ENCODE data around the gene CDH8. TPM values are rescaled to one million over a fixed set of nuclear protein-coding genes. Genes with fewer than 3 reads are reported as not detected.

The CDH8 gene
- total RNA-seq, 4 donors from 2014 or later = not detected

DNA sequence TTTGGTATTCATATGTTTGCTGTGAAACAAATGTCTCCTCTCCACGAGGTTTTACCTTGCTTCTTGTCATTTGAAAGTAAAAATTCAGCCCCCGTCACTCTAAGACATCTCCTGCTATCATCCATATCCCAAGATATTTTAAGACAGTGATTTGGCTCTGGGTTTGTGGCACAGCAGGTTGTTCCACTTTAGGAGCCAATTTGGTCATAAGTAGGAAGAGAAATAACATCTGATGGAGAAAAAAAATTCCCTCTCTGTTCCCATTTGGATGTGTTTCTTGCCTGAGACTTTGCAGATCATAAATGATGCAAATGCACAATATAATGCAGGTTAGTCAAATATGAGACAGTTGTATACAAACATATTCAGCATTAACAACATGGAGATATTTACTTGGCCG lies 309.5 kb downstream of the CDH8 start:
- TF ChIP-seq, protein P1, sequence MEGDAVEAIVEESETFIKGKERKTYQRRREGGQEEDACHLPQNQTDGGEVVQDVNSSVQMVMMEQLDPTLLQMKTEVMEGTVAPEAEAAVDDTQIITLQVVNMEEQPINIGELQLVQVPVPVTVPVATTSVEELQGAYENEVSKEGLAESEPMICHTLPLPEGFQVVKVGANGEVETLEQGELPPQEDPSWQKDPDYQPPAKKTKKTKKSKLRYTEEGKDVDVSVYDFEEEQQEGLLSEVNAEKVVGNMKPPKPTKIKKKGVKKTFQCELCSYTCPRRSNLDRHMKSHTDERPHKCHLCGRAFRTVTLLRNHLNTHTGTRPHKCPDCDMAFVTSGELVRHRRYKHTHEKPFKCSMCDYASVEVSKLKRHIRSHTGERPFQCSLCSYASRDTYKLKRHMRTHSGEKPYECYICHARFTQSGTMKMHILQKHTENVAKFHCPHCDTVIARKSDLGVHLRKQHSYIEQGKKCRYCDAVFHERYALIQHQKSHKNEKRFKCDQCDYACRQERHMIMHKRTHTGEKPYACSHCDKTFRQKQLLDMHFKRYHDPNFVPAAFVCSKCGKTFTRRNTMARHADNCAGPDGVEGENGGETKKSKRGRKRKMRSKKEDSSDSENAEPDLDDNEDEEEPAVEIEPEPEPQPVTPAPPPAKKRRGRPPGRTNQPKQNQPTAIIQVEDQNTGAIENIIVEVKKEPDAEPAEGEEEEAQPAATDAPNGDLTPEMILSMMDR (IDR thresholded peaks at IDR 0.05; ENCODE audit: low read depth) = no peak

DNA sequence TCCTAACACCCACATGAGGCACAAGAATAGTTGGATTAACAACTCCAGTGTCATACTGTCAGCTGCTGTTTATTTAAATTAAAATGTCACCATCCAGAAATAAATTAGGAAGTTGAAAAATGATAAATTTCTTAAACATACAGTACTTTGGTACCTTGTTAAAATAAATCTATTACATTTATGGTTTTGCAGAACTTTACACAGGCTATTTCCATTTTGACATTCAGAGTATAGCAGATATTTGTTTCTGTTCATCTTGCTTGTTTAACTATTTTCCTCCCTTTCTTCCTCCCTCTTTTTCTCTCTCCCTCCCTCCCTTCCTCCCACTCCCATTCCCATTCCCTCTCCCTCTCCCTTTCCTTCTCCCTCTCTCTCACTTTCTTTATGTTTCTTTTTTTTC lies 310.1 kb downstream of the CDH8 start:
- TF ChIP-seq, protein P1 (IDR thresholded peaks at IDR 0.05; ENCODE audit: low read depth) = no peak

DNA sequence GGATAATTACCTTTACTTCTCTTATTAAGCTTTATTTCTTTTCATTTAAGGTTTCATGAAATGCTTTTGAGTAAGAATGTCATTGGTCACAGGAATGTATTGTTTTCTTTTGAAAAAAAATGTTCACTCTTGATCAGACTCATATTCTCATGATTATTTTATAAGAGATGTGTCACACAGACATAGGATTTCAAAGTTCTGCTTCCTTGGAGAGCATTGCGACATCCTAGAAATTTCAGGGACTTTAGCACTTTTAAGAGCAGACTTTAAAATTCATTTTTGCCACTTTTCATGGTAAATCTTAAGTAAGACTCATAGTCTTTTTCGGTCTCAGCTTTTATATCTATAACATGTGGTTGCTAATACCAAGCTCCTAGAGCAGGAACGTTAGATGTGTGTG lies 314.7 kb downstream of the CDH8 start:
- TF ChIP-seq, protein P1 (IDR thresholded peaks at IDR 0.05; ENCODE audit: low read depth) = no peak

DNA sequence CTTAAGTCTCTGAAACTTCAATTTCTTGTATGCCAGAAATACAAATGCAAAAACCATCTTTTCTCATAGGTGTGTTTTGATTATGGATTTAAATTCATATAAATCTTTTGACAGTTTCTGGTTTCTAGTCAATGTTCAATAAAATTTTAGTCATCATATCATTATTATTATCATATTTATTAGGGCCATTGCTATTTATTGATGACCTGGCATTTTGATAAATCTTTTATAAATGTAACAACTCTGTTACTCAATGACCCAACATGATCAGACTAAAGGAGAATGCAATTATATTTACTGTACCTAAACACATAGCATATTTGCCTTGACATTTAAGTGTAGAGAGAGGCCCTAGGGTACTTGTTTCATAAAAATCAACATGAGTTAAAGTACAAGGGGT lies 320.8 kb downstream of the CDH8 start:
- TF ChIP-seq, protein P1 (IDR thresholded peaks at IDR 0.05; ENCODE audit: low read depth) = no peak

DNA sequence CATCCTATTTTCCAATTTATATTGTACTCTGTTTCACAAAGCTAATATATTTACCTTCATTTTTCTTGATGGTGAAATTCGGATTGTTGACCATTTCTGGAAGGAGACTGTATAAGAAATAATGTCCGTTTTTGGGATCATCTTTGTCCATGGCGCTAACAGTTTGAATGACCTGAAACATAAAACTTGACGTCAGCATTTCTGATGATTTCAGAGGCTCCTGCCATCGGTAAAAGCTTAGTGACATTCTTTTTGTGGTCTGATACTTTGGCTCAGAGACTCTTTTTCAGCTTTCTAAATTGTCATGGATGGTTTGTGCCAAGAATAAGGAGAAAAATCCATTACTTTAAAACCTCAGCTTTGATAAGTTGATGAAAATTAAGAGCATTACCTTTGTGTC lies 322.5 kb downstream of the CDH8 start:
- TF ChIP-seq, protein P1 (IDR thresholded peaks at IDR 0.05; ENCODE audit: low read depth) = no peak

DNA sequence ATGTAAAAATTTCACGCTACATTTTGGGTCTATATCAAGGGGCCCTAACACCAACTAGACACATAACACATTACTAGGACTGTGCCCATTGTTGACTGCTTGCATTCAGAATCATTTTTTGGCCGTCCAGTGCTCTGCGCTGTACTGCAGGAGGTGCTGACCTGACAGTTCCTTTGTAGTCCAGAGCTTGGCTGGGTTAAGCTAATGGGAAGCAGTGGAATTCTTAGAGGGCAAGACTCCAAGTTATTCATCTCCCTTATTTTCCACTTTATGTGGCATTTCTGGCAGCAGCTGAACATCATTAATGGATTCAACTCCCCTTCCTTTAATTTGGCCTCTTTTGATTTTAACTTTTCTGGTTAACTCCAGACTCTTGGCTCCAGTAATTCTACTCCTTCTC lies 351.7 kb downstream of the CDH8 start:
- TF ChIP-seq, protein P1 (IDR thresholded peaks at IDR 0.05; ENCODE audit: low read depth) = no peak

DNA sequence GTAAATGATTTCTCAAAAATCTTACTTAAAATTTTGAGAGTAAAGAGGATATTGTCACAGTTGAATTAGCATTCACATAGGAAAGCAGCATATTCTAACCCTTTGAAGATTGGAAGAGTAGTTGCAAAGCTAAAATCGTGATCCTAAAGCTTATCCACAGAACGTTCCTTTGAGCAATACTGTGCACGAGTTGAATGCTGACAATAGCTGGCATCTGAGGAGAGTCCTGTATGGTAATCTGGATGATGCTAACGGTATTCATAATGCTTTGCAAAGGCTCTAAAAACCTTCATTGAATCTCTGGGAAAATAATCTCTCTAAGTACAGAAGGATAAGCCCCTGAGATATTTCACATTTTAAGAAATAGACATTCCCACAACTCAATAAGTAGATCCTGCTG lies 354.6 kb downstream of the CDH8 start:
- TF ChIP-seq, protein P1 (IDR thresholded peaks at IDR 0.05; ENCODE audit: low read depth) = no peak
